ENCODE measurements around the gene PACS2. TPM values are rescaled to one million over a fixed set of nuclear protein-coding genes. Genes with fewer than 3 reads are reported as not detected.

The PACS2 gene
- total RNA-seq, 2 donors from 2014 or later = 80.4 to 125 TPM

DNA sequence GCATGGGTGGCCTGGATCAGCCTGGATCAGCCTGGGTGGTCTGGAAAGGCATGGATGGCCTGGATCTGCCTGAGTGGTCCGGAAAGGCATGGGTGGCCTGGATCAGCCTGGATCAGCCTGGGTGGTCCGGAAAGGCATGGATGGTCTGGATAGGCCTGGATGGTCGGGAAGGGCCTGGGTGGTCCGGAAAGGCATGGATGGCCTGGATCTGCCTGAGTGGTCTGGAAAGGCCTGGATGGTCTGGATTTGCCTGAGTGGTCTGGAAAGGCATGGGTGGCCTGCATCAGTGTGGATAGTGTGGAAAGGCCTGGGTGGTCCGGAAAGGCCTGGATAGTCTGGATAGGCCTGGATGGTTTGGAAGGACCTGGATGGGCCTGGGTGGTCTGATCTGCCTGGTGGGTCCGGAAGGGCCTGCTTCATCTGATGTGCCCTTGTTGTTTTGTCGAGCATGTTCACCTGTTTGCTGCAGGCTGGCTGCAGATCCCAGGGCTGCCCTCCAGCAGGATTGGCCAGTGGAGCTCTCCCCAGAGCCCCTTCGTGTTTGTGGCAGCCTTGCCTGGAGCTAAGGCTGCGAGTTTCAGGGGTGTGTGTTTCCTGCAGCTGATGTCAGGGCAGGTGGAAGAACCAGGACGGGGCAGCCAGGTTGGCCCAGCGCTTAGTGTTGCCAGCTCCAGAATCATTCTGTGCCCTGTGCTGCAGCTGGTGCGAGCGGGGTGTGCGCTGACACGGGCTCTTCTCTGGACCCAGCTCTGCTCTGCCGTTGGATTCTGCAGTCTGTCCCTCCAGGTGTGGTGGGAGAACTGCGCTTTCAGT, 64.5 kb downstream of the PACS2 start:
- Histone ChIP-seq H3K36me3 (peaks cover 31% of the 10 kb centered on the region), H3K4me1 (ENCODE audit: control insufficient read depth in 1 of 2, low read depth in 2 of 2) (no peaks in the 10 kb centered on the region), H3K9me3 (no peaks in the 10 kb centered on the region), H3K27me3 (replicated peaks; ENCODE audit: insufficient read depth) (no peaks in the 10 kb centered on the region), H3K27ac (no peak overlapping the region), H3K4me3 (no peak overlapping the region)
- ATAC-seq (ENCODE audit: insufficient number of reproducible peaks, low FRiP score, low read depth) (no peak), DNase-seq (ENCODE audit: low spot score) (no peak)
- TF ChIP-seq, protein P1, sequence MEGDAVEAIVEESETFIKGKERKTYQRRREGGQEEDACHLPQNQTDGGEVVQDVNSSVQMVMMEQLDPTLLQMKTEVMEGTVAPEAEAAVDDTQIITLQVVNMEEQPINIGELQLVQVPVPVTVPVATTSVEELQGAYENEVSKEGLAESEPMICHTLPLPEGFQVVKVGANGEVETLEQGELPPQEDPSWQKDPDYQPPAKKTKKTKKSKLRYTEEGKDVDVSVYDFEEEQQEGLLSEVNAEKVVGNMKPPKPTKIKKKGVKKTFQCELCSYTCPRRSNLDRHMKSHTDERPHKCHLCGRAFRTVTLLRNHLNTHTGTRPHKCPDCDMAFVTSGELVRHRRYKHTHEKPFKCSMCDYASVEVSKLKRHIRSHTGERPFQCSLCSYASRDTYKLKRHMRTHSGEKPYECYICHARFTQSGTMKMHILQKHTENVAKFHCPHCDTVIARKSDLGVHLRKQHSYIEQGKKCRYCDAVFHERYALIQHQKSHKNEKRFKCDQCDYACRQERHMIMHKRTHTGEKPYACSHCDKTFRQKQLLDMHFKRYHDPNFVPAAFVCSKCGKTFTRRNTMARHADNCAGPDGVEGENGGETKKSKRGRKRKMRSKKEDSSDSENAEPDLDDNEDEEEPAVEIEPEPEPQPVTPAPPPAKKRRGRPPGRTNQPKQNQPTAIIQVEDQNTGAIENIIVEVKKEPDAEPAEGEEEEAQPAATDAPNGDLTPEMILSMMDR (IDR thresholded peaks at IDR 0.05) = no peak

DNA sequence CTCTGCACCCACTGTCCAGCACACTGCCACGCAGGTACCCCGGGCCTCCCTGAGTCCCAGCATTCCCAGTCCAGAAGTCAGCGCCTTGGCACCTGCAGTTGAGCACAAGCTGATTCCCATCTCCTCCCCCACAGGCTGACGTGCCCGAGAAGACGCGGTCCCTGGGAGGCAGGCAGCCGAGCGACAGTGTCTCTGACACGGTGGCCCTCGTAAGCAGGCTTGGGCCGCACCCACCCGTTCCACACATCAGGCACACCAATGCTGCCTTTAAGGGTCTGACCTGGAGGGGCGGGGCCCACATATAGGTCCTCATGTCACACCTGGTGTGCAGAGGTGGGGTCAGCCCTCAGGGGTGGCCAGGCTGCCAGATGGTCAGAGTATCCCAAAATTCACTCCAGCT, 65.4 kb downstream of the PACS2 start:
- no peaks in the 10 kb centered on the region for H3K9me3 ChIP-seq
- H3K27ac ChIP-seq = no peak overlapping the region
- H3K27me3 ChIP-seq (replicated peaks; ENCODE audit: insufficient read depth) = no peaks in the 10 kb centered on the region
- H3K4me1 ChIP-seq (ENCODE audit: control insufficient read depth in 1 of 2, low read depth in 2 of 2) = no peaks in the 10 kb centered on the region
- peaks cover 40% of the 10 kb centered on the region for H3K36me3 ChIP-seq
- DNase-seq (ENCODE audit: low spot score) (no peak), ATAC-seq (ENCODE audit: insufficient number of reproducible peaks, low FRiP score, low read depth) (no peak)
- H3K4me3 ChIP-seq = no peak overlapping the region
- TF ChIP-seq, protein P1 (IDR thresholded peaks at IDR 0.05) = no peak

DNA sequence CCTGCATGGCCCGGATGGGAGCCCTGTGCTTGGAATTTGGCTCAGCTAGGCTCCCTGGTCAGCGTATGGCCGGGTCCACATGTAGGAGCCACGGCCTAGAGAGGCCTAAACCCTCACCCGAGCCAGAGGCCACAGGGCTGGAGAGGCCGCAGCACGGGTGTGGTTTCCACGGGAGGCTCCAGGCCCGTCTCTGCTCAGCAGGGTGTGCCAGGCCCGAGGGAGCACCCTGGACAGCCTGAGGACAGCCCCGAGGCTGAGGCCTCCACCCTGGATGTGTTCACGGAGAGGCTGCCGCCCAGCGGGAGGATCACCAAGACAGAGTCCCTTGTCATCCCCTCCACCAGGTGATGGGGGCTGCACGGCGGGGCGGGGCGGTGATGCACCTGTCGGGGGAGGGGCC, 66.2 kb downstream of the PACS2 start:
- no peaks in the 10 kb centered on the region for H3K9me3 ChIP-seq
- DNase-seq (ENCODE audit: low spot score) (no peak), ATAC-seq (ENCODE audit: insufficient number of reproducible peaks, low FRiP score, low read depth) (no peak)
- no peak overlapping the region for H3K4me3 ChIP-seq
- no peaks in the 10 kb centered on the region for H3K27me3 ChIP-seq (replicated peaks; ENCODE audit: insufficient read depth)
- H3K27ac ChIP-seq = no peak overlapping the region
- TF ChIP-seq, protein P1 (IDR thresholded peaks at IDR 0.05) = no peak
- H3K4me1 ChIP-seq (ENCODE audit: control insufficient read depth in 1 of 2, low read depth in 2 of 2) = no peaks in the 10 kb centered on the region
- peaks cover 47% of the 10 kb centered on the region for H3K36me3 ChIP-seq

DNA sequence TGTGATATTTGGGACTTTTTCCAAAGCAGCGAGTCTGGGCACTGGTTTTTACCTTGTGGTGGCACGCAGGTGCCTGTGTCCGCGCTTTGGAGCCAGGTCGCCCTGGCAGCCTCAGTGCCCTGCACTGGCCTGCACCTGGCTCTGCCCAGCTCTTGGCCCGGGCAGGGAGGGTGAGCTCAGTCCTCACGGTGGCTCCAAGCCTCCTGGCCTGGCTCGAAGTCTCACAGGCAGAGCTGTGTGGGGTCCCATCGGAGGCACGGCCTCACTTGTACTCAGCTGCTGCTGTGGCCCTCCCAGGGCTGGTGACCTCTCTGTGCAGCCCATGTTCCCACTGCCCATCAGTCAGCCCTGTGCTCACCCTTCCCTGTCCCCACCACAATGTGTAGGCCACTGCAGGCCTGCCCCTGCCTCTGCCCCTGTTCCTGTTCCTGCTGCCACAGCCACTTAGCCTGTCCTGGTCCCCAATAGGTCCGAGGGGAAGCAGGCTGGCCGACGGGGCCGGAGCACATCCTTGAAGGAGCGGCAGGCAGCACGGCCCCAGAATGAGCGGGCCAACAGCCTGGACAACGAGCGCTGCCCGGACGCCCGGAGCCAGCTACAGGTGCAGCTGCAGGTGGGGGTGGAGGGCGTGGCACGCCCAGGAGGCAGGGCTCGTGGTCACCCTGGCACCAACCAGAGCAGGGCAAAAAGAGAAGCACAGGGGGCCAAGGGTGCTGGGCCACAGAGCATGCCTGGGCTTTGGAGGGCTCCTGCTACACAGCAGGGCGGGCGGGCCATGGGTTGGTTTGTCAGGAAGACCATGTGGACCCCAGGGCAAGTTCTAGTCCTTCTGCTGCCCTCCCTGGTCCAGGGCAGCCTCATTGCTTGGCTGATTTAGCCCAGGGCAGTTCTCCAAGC, 67.1 kb downstream of the PACS2 start:
- DNase-seq (ENCODE audit: low spot score) = no peak
- H3K27me3 ChIP-seq (replicated peaks; ENCODE audit: insufficient read depth) = no peaks in the 10 kb centered on the region
- H3K36me3 ChIP-seq = peaks cover 47% of the 10 kb centered on the region
- no peaks in the 10 kb centered on the region for H3K4me1 ChIP-seq (ENCODE audit: control insufficient read depth in 1 of 2, low read depth in 2 of 2)
- H3K27ac ChIP-seq = no peak overlapping the region
- TF ChIP-seq, protein P1 (IDR thresholded peaks at IDR 0.05) = no peak
- no peak overlapping the region for H3K4me3 ChIP-seq
- ATAC-seq (ENCODE audit: insufficient number of reproducible peaks, low FRiP score, low read depth) = no peak
- no peaks in the 10 kb centered on the region for H3K9me3 ChIP-seq

All from thoracic aorta (tissue), 2 donors.